BJ (cell line): ENCODE data around the gene DDR2. TPM values are rescaled to one million over a fixed set of nuclear protein-coding genes. Genes with fewer than 3 reads are reported as not detected.

ENCODE experiments used
- CTCF ChIA-PET: fragments of 350-600 bp; formaldehyde crosslinking; extraction: SDS; loops from one replicate; lab custom pipeline; 2021; ENCODE audit warnings: antibody characterized with exemption, inconsistent platforms; lab: Yijun Ruan, JAX
- POLR2A ChIA-PET: fragments of 300-600 bp; sonication (Branson Sonifier 250); formaldehyde crosslinking; extraction: SDS; loops from one replicate; lab custom pipeline; 2021; ENCODE audit warnings: antibody characterized with exemption; lab: Charles Lee
- DNase-seq: peaks from one replicate; pipeline ENCODE4 v3.0.0-alpha.2; 2011; ENCODE audit warnings: low read depth
- H3K27me3 ChIP-seq: 2 replicates; pipeline ENCODE4 v1.6.0; 2011; ENCODE audit warnings: low read length; ENCODE audit not compliant: control insufficient read depth, insufficient read depth
- H3K36me3 ChIP-seq: 2 replicates; pipeline ENCODE4 v1.5.1; 2011; ENCODE audit warnings: low read length; ENCODE audit not compliant: control insufficient read depth, insufficient read depth
- H3K4me3 ChIP-seq: 2 replicates; pipeline ENCODE4 v1.5.1; 2011; ENCODE audit warnings: low read depth, mild to moderate bottlenecking, control low read depth, low read length
- polyA plus RNA-seq: library from polyadenylated mRNA; depleted of rRNA; stranded (reverse); fragments of >200 nt; gene quantifications from 2 replicates; pipeline ENCODE4 v1.2.3, GENCODE V29; 2011
- TF ChIP-seq, protein P1 (sequence below): IDR thresholded peaks from 2 replicates; pipeline ENCODE4 v1.5.1; 2011; ENCODE audit warnings: low read depth, mild to moderate bottlenecking, control low read depth, inconsistent platforms, low read length, moderate library complexity; ENCODE audit not compliant: insufficient read depth

Gene DDR2
- polyA plus RNA-seq, 1 experiment = 282 TPM

DNA sequence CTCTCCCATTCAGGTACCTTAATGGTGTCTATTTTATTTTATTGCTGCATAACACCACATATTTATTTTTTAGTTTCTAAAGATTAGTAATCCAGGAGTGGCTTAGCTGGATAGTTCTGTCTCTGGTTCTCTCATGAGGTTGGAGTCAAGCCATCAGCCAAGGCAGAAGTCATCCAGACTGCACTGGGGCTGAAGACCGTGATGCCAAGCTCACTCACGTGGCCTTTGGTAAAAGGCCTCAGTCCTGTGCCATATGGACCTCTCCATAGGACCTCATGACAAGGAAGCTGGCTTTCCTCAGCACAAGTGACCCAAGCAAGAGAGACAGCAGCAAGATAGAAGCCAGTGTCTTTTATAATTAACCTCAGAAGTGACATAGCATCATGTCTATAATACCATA is 23.0 kb upstream of the DDR2 start:
- ChIA-PET CTCF (interaction anchor here (0.6 to 1.9 kb wide), 3 partner anchors 8 to 191 kb away, joined by 3 to 4 read pairs (median 3); no protein-coding TSS in a partner anchor), POLR2A (no interaction called here)
- Histone ChIP-seq H3K4me3 (no peak overlapping the region), H3K36me3 (peaks cover 2% of the 10 kb centered on the region; the same call in 1 of the 2 replicates), H3K27me3 (no peaks in the 10 kb centered on the region)
- DNase-seq = no peak
- TF ChIP-seq, protein P1, sequence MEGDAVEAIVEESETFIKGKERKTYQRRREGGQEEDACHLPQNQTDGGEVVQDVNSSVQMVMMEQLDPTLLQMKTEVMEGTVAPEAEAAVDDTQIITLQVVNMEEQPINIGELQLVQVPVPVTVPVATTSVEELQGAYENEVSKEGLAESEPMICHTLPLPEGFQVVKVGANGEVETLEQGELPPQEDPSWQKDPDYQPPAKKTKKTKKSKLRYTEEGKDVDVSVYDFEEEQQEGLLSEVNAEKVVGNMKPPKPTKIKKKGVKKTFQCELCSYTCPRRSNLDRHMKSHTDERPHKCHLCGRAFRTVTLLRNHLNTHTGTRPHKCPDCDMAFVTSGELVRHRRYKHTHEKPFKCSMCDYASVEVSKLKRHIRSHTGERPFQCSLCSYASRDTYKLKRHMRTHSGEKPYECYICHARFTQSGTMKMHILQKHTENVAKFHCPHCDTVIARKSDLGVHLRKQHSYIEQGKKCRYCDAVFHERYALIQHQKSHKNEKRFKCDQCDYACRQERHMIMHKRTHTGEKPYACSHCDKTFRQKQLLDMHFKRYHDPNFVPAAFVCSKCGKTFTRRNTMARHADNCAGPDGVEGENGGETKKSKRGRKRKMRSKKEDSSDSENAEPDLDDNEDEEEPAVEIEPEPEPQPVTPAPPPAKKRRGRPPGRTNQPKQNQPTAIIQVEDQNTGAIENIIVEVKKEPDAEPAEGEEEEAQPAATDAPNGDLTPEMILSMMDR = no peak

DNA sequence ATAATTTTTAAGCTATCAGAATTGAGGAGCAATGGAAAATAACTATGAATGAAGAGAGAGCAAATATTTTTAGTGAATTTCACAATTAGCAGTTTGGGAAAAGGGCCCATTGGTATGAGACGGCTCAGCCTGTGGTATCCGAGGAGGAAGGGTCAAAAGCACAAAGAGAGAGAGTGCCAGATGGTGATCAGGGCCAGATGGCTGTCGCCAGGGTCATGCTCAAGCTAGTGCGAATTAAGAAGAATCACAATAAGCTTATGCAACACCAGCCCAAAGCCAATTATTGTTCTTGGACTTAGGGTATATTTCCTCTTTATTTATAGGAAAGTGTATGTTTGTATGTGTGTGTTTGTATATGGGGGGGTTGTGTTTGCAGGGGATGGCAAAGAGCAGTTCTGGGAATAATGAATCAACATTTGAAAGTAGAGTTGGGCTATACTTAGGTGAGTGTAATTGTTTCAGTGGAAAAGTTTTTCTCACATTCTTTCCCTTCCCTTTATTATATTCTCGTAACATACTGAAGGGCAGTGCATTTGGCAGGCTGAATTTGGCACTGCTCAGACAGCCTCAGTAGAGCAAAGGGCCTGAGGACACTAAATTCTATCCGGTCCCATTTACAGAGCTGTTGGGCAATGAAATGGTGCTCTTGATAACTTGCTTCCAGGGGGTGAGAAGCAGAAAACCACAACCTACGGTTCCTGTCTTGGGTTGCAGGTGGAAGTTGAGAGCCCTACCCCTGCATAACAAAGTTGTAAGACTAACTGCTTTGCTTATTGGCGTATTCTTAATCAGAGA is 19.5 kb upstream of the DDR2 start:
- H3K4me3 ChIP-seq = no peak overlapping the region
- TF ChIP-seq, protein P1 = no peak
- H3K27me3 ChIP-seq = no peaks in the 10 kb centered on the region
- POLR2A ChIA-PET = no interaction called here
- no peak for DNase-seq
- CTCF ChIA-PET = interaction anchor here (0.7 to 3.3 kb wide), 29 partner anchors 7 to 557 kb away, joined by 3 to 43 read pairs (median 5); partner anchors contain the start of gene DDR2
- peaks cover 2% of the 10 kb centered on the region; the same call in 1 of the 2 replicates for H3K36me3 ChIP-seq

DNA sequence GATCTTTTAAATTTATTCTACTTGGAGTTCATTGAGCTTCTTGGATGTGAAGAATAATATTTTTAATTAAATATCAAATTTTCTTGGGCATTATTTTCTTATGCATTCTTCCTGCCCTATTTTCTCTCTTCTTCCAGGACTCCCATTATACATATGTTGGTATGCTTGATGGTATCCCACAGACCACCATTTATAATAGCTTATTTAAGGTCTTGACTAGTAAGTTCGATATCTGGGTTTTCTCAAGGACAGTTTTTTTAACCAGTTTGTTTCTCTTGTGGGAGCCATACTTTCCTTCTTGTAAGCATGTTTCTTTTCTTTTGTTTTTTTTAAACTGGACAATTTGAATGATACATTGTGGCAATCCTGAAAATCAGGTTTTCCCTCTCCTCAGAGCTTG is 15.4 kb upstream of the DDR2 start:
- no peaks in the 10 kb centered on the region for H3K36me3 ChIP-seq
- TF ChIP-seq, protein P1 = no peak
- no peak overlapping the region for H3K4me3 ChIP-seq
- no peaks in the 10 kb centered on the region for H3K27me3 ChIP-seq
- DNase-seq = no peak
- CTCF ChIA-PET = interaction anchor here (0.6 to 2.1 kb wide), 2 partner anchors 183 to 199 kb away, joined by 3 to 6 read pairs; no protein-coding TSS in a partner anchor
- POLR2A ChIA-PET = no interaction called here

DNA sequence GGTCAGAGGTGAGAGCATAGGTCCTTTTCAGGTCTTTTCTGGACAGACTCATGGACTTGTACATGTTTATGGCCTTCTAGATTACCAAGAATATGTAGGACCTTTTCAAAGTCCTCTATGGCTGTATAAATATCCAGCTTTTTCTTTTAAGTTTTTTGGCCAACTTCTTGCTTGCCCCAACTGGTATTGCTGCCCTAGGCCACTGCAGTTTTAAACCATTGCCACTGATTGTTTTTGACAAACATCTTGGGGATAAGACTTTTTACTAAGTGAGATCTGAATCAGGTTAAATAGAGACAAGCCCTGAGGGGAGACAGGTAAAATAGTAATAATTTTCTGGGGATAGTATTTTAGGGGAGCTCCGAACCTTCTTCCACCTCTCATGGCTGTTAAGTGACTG is 14.8 kb upstream of the DDR2 start:
- no peak for DNase-seq
- POLR2A ChIA-PET = no interaction called here
- no peaks in the 10 kb centered on the region for H3K27me3 ChIP-seq
- no peaks in the 10 kb centered on the region for H3K36me3 ChIP-seq
- no peak overlapping the region for H3K4me3 ChIP-seq
- TF ChIP-seq, protein P1 = no peak
- CTCF ChIA-PET = interaction anchor here (2.1 kb wide), 1 partner anchor 183 kb away, joined by 6 read pairs; no protein-coding TSS in a partner anchor

DNA sequence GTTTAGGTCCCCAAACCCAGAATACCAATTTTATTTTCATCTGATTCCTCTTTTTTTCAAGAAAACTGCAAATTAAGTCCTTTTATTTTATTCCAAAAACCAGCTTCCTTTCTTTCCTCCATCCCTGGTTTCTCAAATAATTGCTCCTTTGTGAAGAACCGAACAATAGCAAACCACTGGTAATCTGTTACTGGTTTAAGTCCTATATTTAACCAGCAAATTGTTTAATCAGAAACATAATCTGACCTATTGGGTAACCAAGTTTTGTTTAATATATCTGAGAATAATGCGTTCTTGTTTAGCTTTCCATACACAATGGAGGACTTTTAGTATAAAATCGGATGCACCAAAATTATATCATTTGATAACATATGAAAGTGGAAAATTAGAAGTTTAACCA is 13.2 kb upstream of the DDR2 start:
- POLR2A ChIA-PET = interaction anchor here (0.7 kb wide), 1 partner anchor 10 kb away, joined by 5 read pairs; no protein-coding TSS in a partner anchor
- Histone ChIP-seq H3K4me3 (no peak overlapping the region), H3K27me3 (no peaks in the 10 kb centered on the region), H3K36me3 (no peaks in the 10 kb centered on the region)
- TF ChIP-seq, protein P1 = no peak
- CTCF ChIA-PET = interaction anchor here (1.4 kb wide), 1 partner anchor 181 kb away, joined by 4 read pairs; no protein-coding TSS in a partner anchor
- no peak for DNase-seq
